NCI-H748 (cell line): ENCODE results near the gene HEPH.
"Not testable (repeated sequence)": the region's sequence is repeated elsewhere in the genome, so short reads cannot be mapped to it uniquely, and the experiment has no call there.

Experiments
- DNase-seq: peaks from one replicate; lab custom pipeline; 2025; ENCODE audit not compliant: unreplicated experiment; lab: John Stamatoyannopoulos, UW

The HEPH gene

DNA sequence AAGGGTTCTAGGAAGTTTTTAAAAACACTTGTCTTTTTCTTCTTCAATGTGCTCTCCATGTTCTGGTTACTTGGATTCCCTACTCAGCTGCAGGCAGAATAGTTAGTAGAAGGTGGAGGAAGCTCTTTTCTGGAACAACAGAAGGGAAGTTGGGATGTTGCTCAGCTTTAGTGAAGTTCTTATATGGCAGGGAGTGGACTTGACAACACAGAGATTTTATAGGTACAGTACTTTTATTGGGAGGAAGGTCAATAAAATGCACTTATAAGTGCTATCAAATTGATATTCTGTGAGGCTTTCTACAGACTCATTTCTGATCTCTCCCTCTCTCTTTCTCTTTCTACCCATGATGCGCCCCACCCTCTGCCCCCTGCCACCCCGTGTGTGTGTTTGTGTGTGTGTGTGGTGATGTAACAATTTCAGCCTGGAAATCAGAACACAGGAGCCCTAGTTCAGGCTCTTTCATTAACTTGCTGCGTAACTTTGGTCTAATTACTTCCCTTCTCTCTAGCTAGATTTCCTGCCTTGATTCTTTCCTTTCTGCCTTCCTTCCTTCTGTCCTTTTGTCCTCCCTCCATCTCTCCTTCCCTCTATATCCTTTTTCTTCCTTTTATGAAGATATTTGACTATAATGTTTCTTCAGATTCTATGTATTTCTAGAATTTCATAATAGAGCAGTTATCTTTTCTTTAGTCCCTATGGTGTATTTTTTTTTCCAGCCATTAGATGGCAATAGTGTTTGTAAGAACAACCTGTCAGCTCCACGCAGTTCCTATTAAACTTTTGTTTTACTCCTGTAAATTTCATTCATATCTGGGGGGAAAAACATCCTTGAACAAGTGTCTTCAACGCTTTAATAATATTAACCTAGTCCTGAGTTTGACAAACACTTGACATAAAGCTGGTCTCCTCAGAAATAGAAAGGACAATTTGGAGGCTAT is 37.1 kb downstream of the HEPH start:
- no peak for DNase-seq

DNA sequence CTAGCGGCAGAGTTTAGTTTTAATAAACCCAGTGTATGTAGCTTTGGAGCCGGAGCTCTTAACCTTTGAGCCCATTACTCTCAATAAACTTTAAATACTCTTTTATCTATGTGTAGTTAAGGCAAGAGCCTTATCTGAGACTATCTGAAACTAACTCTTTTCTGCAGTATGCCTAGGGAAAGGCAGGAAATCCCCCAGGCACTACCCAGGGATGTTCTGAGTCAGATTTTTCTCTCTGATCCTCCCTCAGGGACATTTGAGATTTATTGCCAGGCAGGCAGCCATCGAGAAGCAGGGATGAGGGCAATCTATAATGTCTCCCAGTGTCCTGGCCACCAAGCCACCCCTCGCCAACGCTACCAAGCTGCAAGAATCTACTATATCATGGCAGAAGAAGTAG is 39.1 kb downstream of the HEPH start:
- no peak for DNase-seq

DNA sequence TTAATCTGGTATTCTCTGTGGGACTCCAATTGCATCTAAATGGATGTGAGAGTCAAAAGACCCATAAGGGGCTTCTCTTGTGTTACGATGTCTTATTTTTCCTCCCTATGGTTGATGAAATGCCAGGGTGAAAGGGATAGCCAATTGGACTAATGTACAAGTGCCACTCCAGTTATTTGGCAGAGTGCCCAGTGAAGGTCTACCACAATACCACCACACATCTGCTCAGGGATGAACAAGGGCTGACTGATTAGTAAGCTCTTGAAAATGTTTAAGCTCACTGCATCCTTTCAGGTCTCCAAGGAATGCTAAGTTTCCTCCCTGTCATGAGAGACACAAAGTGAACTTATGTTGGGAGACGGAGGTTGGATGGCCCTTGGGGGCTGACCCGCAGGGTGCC is 57.8 kb downstream of the HEPH start:
- DNase-seq = peak; percentile 20

DNA sequence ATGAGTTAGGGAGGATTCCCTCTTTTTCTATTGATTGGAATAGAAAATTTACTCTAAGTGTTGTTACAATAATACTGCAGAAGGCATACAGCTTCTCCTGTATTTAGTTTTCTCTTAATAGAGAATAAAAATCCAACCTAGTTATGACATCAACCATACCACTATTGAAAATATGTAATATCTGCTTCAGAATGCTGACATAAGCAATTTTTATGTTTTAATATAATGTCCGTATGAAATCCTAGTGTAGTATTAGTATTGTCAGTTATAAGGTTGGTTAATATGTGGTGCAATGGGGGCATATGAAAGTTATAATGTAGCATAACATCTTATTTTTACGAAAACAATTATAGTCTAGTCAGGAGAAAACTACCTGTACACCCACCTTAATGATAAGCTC is 68.2 kb downstream of the HEPH start:
- DNase-seq = no peak

DNA sequence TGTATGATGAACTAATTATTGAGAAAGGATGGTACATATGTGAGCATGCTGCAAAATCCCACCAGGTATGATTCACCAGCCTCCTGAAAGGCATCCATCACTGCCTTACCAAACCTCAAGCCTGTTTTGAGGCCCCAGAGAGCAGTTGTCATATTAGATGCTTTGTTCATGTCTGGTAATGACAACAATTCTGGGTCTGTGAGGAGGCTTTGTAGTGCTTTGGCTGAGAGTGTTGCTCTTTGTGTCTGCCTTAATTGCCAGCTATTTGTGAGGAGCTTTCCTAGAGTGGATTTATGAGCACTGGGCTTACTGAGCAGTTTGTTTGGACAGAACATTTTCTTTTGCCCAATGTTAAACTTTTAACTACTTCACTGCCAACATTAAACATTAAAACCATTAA is 69.2 kb downstream of the HEPH start:
- DNase-seq = no peak

DNA sequence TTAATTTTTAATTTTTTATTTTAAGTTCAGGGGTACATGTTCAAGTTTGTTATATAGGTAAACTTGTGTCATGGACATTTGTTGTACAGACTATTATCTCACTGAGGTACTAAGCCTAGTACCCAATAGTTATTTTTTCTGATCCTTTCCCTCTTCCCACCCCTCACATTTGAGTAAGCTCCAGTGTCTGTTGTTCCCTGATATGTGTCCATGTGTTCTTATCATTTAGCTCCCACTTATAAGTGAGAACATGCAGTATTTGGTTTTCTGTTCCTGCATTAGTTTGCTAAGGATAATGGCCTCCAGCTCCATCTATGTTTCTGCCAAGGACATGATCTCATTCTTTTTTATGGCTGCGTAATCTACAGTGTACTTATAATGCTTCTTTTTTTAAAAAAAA is 69.9 kb downstream of the HEPH start:
- DNase-seq = not testable (repeated sequence)

DNA sequence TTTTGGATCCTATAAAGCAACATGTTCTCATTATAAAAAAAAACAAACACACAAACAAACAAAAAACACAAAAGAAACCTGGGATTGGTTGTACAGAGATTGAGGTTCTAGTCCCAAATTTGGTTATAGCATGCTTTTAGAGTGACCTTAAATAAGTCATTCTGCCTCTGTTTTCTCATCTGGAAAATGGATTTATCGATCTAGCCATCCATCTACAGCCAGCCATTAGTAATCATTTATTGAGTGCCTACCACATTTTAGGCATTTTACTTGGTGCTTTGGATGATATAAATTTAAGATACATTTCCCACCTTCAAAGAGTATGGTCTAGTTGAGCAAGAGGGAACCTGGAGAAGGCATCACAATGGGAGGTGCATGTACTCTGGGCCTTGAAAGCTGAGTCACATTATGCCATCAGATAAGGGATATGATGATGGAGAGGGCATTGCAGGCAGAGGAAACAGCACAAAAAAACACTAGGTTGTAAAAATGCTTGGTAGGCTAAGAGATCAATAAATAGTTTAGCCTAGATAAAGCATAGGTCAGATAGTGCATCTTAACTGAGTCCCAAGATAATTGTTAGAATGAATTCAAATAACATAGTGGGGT is 91.4 kb downstream of the HEPH start:
- DNase-seq = no peak

DNA sequence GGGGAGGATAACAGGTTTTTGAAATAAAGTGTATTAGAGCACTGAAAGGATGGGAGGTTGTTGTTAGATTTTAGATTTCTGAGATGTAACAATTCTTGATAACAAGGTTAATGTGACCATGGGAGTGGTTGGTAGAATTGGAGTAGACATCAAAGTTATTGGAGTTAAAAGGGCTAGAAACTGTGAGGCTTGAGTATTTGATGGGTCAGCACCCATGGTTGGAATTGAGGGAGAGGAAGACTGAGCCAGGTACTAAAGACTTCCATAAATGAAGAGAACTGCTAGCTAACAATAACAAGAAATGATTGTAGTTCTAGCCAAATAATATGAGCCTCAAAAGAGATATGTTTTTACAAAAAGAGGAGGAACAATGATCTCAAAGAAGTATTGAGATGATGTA is 98.8 kb downstream of the HEPH start:
- no peak for DNase-seq
